GM18511 (cell line): ENCODE results near the gene ABHD2.
"Not testable (repeated sequence)": the region's sequence is repeated elsewhere in the genome, so short reads cannot be mapped to it uniquely, and the experiment has no call there.

Experiments used
- ATAC-seq: cut with Tn5 transposase; IDR thresholded peaks from one replicate; pipeline ENCODE4 v1.9.1; 2021; ENCODE audit warnings: mild to moderate bottlenecking, moderate library complexity; ENCODE audit not compliant: unreplicated experiment

Gene ABHD2

DNA sequence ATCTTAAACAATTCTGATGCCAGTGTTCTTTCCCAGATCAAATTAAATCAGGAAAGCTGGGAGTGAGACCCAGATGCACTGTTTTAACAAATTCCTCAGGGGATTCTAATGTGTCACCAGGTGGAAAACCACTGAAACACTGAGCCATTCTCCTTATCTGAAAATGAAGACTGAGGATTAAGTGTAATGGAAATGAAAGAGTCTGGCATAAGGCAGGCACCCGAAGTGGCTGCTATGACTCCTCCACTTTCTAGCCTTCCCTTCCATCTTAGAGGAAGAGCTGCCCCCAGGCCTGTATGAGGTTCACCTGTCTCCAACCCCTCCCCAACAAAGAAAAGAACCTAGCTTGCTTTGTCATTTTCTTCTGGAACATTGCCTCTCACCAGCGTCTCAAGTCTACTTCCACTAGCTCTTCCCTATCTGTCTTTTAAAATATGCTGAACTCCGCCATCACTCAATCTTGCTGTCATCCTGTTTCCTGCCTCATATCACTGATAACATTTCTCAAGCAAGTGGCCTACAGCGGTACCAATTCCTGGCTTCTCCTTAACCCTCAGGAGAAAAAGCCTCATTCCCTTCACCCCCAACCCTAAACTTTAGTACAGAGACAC lies 13.7 kb upstream of the ABHD2 start:
- no peak for ATAC-seq

DNA sequence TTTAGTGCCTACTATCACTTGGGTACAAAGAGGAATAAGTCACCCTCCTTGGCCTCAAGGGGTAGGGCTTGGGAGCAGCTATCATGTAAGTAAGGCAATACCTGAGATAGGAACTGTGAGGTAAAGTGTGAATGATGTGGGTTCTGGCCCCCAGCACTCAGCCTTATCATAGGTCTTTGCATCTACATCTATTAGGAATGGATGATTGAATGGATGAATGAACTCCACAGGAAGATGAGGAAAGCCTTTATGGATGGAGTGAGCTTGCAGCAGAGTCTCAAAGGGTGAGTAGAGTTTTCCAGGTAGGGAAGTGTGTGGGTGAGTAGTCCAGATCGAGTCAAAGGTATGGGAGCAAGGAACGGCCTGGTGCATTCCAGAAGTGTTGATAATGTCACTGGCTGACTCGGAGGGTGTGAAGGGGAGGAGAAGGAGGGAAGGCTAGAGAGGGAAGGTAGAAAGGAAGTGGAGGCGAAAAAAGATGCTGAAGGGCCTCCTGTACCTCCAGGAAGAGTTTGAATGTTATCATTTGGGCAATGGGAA lies 13.1 kb upstream of the ABHD2 start:
- no peak for ATAC-seq

DNA sequence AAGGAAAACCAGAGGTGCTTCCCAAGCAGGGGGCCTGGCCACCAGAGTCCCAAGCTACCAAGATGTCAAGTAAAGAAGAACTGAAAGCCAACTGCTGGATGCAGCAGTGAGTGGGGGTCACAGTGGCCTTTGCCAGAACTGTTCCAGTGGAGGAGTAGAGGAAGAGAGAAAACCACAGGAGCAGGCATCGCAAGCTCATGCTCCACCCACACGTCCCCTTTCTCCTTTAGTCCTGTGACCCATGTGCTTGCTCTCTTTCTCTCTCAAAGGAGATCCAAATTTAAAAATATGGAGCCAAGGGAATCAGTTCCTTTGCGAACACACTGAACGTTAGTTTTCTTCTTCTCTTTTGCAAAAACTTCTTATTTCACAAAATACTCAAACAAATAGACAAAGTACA lies 12.4 kb upstream of the ABHD2 start:
- ATAC-seq, result no peak

DNA sequence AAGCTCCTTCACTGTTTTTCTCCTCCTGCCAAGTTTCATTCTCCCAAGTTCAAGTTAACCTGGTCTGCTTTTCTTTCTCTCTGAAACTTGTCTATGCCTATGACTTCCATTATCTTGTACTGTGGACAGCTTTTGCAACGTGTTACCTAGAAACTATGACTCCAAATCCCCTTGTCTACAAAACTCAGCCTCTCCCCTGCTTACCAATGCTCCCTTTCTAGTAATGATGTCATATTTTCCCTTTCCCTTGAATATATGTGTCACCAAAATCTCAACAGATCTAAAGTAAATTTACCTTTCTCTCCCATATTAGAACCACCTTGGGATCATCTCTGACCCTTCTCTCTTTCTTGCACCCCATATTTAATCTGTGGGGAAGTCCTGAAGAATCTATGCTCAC lies 10.5 kb upstream of the ABHD2 start:
- ATAC-seq, result no peak

DNA sequence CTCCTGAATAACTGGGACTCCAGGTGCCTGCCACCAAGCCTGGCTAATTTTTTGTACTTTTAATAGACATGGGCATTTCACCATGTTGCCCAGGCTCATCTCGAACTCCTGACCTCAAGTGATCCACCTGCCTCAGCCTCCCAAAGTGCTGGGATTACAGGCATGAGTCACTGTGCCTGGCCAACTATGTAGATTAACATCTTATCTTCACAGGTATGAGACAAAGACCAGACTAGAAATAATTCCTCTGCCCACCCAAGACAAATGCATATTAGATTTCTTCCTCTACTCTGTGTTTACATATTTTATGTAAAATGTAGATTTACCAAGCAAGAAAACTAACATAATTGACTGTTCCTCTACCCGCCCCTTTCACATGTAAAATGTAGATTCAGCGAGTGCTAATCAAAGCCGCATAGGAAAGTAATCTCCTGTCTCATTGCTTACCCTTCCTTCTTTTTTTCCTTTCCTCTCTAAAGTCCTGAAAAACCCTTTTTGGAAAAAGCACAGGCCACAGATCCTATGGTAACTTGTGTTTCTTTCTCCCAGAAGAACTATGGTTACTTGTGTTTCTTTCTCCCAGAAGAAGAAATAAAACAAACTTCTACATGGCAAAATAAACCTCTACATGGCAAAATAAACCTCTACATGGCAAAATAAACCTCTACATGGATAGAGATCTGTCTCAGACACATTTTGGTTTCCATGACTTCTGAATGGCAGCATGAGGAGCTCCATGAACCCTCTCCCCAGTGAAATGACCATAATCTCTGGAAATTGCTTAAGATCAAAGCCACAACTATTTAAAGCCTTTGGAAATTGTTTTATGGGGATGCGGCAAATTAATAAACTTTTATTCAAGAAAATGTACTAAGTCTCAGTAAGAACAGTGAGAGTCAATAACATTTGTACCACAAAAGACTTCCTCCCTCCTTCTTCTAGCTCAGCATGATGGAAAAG lies 9.1 kb upstream of the ABHD2 start:
- ATAC-seq, result no peak

DNA sequence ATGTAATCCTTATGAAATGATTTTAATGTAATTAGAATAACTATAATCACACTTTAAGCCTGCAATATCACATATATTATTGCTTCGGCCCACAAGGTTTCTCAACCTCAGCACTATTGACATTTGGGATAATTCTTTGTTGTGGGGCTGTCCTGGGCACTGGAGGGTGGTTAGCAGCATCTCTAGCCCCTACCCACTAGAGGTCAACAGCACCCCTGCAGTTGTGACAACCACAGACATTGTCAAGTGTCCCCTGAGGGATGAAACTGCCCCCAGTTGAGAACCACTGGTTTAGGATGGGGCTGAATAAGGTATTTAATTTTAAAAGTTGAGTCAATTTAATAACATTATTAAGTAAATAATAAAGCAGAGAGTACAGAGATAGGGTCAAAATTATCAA lies 6.4 kb upstream of the ABHD2 start:
- no peak for ATAC-seq

DNA sequence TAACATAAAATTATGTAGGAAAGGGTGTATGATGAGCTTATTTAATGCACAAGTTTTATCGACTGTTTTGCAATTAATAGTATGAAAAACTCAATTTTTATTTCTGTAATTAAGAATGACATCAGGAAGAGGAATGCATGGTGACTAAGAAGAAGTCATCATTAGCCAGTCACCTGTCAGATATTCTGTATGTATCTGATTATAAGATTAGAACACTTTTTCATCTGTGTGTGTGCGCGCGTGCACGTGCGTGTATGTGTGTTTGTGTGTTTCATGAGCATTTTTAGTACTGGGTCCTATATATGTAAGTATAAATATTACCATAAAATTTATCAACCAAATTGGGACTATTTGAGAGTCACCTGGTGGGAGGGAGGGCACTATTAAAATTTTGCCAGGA lies 5.0 kb upstream of the ABHD2 start:
- no peak for ATAC-seq

DNA sequence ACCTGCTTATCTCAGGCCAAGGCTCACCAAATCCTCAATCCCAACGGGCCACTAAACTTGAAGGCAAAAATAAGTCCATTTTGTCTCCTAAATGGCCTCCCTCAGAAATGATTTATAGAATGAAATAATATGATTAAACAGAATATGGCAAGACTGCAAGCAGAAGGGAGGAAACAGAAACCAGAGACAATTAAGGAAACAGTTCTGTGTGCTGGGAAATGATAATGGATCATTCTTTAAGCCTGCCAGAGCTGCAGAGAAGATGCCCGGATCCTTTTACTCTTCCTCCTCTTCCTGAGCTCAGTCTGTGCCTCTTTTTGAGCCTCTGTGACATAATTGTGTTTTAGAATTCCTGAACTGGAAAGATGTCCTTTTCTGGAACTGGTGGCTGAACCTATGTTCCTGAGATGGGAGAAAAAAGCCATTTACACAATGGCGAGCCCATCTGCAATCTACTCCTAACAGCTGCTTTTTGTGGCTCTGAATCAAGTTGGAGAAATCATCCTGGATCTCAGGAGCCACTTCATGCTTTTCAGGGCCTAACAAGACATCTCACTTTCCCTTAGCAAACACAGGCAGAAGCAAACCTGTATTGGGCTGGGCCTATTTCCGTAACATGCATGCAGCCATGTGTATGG lies 2.8 kb upstream of the ABHD2 start:
- ATAC-seq, result no peak

DNA sequence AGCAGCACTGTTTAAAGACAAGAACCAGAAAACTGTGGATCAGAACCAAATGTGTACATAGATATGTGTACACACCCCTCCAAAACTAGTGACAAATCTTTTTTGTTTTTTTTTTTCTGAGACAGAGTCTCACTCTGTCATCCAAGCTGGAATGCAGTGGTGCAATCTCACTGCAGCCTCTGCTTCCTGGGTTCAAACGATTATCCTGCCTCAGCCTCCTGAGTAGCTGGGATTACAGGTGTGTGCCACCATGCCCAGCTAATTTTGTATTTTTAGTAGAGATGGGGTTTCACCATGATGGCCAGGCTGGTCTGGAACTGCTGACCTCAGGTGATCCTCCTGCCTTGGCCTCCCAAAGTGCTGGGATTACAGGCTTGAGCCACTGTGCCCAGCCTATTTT lies 2.3 kb upstream of the ABHD2 start:
- ATAC-seq, result not testable (repeated sequence)

DNA sequence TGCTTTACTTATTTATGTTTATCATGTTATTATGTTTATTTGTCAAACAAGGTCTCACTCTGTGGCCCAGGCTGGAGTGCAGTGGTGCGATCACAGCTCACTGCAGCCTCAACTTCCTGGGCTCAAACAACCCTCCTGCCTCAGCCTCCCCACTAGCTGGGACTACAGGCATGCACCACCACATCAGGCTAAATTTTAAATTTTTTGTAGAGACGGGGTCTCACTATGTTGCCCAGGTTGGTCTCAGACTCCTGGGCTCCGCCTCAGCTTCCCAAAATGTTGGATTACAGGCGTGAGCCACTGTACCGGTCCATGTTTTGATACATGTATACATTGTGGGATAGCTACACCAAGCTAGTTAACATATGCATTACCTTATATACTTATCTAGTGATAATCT lies 1.9 kb upstream of the ABHD2 start:
- not testable (repeated sequence) for ATAC-seq

DNA sequence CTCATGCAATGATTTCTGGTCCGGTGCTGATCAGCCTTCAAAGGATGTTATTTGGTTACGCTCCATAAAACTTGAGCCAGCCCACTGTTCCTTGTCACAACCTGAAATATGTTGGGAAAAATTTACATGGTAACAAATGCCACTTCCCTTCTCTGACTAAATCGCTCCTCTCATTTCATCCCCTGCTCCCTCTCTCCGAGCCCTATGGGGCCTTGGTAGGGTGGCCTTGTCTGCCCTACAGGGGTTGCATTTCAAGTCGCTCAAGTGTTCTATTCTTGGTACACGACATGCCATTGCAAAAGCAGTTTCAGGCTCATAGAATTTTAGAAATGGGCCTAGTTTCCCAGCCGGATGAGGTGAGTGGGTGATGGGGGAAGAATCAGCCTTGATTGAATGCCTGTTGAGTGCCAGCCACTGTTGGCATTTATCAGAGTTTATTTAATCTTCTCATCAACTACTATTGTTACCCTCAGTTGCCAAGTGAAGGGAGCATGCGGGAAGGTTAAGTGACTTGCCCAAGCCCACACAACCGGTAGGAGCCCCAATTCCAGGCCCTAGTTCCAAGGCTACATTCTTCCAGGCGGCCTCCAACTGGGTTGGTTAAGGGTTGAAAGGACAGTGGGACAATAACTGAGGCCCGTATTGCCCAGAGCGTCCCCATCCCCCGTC lies 961 bp upstream of the ABHD2 start:
- no peak for ATAC-seq

DNA sequence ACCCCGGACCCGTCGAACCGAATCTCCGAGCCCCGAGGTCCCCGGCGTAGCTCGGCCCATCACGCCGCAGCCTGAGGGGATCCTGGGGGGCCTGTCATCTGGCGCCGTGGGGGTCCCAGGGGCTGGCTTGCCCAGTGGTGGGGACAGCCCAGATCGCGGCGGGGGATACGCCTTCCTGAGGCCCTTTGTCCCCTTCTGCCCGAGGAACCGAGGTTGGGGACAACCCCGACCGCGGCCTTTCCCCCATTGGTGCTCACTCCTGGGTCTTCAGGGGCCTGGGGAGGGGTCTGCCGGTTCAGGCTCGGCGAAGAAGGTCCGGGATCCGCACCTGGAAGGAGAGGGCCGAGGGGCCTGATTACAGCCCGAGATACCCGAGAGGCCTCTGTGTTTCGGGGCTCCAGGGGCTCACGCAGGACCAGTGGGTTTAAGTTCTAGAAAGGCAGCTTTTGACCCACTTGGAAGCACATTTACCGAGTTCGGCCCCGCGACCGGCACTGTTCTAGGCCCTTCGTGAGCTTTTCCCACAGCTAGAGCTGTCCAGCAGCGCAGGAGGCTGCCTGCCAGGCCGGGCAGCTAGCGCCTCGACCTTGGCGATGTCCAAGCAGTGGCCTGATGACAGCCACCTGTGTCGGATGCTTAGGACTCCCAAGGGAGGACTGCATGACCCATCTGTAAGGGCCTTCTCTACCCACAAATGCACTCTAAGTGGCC lies 504 bp downstream of the ABHD2 start:
- ATAC-seq, result peak; percentile 4

DNA sequence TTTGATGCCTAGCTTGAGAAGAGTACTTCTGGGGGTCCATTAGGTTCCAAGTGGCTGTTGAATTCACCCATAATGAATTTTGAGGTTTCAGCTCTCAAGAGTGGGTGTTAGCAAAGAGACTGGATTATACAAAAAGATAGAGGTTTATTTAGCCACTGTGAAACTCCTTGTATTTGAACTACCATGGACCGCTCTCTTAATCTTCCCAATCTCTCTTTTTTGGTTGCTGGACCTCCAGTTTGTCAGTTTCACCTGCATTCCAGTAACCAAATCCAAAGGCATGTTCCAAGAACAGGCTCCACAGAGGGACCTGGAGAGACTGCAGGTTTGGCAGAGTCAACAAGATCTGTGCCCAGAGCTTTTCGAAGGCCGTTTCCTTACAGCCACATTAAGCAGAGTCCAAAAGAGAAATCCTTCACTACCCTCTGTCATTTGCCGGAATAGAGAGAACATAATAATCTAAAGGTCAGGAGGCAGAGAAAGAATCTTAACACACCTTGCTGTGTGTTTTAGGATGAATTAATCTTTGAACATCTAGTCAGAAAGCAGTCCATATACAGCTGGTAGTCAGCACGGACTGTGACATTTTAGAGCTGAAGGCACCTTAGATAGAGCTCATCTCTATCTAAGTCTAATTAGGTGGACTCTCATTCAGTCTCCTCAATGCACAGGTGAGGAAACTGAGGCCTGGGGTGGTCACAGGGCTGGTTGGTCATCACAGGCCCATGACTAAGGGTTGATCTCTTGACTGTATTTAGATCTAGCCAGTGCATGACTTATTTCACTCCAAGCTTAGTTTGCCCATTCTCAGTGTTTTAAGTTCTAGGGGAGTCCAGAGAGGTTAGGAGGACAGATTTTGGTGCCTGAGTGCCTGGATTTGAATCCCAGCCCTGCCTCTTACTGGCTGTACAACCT lies 1.3 kb downstream of the ABHD2 start:
- ATAC-seq, result no peak

DNA sequence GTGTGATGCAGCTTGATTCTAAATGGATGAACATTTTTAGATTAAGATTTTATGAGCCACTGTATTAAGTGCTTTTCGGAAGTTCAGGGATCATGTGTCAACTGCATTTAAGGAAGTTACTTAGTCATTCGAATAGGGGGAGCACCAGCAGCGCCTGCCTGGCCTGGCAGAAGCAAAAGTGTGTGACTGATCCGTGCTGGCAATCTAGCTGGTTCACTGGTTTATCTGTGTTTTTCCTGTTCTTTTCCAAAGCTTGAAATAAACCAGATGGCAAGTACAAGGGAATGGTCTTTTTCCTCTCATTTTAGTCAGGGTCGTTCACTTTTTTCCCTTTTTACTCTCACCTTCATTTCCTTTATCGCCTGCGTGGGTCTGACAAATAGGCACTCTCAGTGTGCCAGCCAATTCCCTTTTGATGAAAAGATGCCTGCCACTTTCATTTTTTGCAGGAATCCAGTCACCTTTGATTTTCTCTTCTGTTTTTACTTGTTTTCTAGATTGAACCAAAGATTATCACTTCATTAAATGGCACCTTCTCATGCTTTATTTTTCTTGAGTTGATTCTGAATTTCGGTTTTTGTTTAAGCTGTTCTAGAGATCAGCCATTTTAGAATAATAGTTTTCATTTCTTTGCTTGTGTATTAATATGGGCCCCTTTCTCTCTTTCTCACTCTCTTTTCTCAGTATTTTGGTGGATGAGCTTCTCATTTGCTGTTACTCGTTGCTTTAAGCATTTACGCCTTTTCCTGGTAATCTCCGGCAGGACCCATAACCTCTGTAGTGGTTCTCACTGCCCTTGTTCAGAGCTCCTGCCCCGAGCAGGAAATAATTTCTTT lies 2.8 kb downstream of the ABHD2 start:
- ATAC-seq, result no peak

DNA sequence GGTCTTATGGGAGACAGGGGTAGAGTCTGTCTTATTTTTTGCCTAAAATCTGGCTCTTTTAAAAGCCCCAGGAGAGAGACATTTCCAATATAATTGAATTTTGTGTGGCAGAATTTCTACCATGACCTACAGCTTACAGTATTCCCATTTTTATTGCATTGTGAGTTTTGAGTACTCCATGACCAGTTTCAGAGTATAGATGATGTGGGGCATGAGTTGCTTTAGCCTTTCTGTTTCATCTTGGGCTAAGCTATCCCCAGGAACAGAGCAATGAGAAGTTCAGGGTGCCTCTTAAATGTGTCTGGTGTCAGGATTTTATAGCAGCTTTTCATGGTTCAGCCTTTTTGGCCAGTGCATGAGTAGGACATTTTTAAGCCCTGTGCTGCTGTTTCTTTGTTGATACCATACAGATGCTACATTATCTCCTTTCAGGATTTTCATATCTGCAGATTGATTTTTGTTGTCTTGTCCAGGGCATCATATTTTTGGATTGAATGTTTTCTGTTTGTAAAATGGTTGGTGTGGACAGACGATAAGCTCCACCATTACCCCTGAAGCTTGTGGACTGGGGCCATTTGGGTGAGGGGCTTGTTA lies 3.5 kb downstream of the ABHD2 start:
- ATAC-seq, result no peak

DNA sequence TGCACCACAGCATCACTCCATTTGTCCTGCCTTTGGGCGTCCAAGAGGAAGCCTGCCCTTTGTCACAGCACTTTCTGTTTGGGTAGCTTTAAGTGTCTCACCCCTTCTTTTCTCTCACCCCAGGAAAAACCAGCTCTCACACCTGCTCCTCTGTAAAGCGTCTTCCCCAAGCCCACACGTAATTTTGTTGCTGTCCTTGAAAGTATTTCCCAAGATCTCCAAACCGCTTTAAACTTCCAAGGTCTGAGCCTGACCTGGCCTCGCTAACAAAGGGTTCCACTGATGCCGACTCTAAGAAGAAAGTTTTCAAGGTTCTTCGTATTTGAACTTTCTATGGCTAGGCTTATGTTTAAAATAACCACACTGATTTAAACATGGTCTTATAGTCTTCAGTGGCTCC lies 5.3 kb downstream of the ABHD2 start:
- no peak for ATAC-seq

DNA sequence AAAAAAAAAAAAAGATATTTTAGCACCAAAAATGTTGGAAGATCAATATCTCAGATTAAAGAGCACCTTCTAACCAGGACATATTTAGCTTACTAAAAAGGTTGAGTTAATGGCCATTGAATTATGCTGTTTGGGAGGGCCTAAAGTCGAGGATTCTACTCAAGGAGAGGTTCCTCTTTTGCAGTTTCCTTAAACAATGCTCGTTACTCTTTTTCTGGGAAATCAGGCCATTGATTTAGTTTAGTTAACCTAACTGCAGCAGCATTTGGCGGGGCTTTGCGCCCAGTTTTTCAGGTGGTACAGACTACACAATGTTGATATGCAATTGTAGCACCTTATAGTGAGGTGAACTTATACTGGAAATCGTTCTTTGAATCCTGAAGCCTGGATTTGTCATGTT lies 6.8 kb downstream of the ABHD2 start:
- no peak for ATAC-seq

DNA sequence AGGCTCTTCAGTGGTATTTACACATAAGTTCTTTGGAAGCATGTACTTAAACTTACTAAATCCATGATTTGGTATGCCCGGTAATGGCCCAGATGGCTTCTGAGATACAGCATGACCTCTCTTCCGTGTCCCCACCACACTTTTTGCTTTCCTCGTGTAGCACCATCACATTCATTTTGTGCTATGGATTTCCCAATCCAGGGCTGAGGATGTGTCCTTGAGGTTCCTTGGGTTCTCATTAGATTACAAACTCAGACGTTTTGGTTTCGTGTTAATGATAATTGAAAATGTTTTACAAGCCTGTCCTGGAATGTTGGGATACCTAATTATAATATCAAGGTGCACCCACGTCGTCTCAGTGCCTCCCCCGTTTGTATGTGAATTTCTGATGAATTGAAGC lies 7.3 kb downstream of the ABHD2 start:
- no peak for ATAC-seq
